Activated CD4-positive, alpha-beta memory T cell treated with anti-CD3 and anti-CD28 coated beads for 36 hours (primary cell): ENCODE results near the gene NPAS2. TPM values are rescaled to one million over a fixed set of nuclear protein-coding genes. Genes with fewer than 3 reads are reported as not detected.

ENCODE experiments used
- CTCF ChIA-PET: fragments of 350-600 bp; sonication (Branson Sonifier 250); formaldehyde crosslinking; loops from one replicate; lab custom pipeline; 2021; ENCODE audit warnings: antibody characterized with exemption, inconsistent platforms; lab: Charles Lee
- POLR2A ChIA-PET: fragments of 350-600 bp; sonication (Branson Sonifier 250); formaldehyde crosslinking; loops from one replicate; lab custom pipeline; 2021; ENCODE audit warnings: antibody characterized with exemption; lab: Charles Lee
- DNase-seq: peaks from one replicate; pipeline ENCODE4 v3.0.0-alpha.2; 2020
- H3K27ac Mint-ChIP-seq: one replicate; pipeline ENCODE4 v1.8.0; 2021; ENCODE audit warnings: mixed read lengths
- H3K27me3 Mint-ChIP-seq: one replicate; pipeline ENCODE4 v1.8.0; 2021; ENCODE audit warnings: mixed read lengths
- H3K36me3 Mint-ChIP-seq: one replicate; pipeline ENCODE4 v1.8.0; 2021; ENCODE audit warnings: mixed read lengths
- H3K4me1 Mint-ChIP-seq: one replicate; pipeline ENCODE4 v1.8.0; 2021; ENCODE audit warnings: low read depth, mixed read lengths
- H3K4me3 Mint-ChIP-seq: one replicate; pipeline ENCODE4 v1.8.0; 2021; ENCODE audit warnings: mild to moderate bottlenecking, mixed read lengths
- H3K9me3 Mint-ChIP-seq: one replicate; pipeline ENCODE4 v1.8.0; 2021; ENCODE audit warnings: mixed read lengths
- intact Hi-C: fragments of 100-400 bp; cut with micrococcal nuclease; formaldehyde crosslinking; loops from one replicate; pipeline ENCODE4 v1.15.1; 2023
- total RNA-seq, 2 experiments: library from RNA; stranded (reverse); gene quantifications; one replicate each; pipeline ENCODE4 v1.2.3, GENCODE V29; 2021

The NPAS2 gene
- total RNA-seq, 2 experiments from 2014 or later, result 1.4 to 2.3 TPM

GRCh38 chr2:100801402-100801801 lies 18.5 kb upstream of the NPAS2 start:
- Mint-ChIP-seq H3K27ac (no peak overlapping the region), H3K36me3 (no peaks in the 10 kb centered on the region), H3K27me3 (peaks cover under 1% of the 10 kb centered on the region), H3K4me3 (no peak overlapping the region), H3K9me3 (no peaks in the 10 kb centered on the region), H3K4me1 (no peaks in the 10 kb centered on the region)
- POLR2A ChIA-PET, result no interaction called here
- CTCF ChIA-PET, result no interaction called here
- intact Hi-C loops, result no loop called here
- DNase-seq, result no peak

- DNase-seq, result no peak
- H3K9me3 Mint-ChIP-seq, result no peaks in the 10 kb centered on the region
- H3K36me3 Mint-ChIP-seq, result no peaks in the 10 kb centered on the region
- peaks cover 2% of the 10 kb centered on the region for H3K27me3 Mint-ChIP-seq
- no peaks in the 10 kb centered on the region for H3K4me1 Mint-ChIP-seq
- no peak overlapping the region for H3K4me3 Mint-ChIP-seq
- intact Hi-C loops, result no loop called here
- POLR2A ChIA-PET, result no interaction called here
- no peak overlapping the region for H3K27ac Mint-ChIP-seq
- CTCF ChIA-PET, result no interaction called here
Observed at GRCh38 chr2:100802066-100802465, 17.9 kb upstream of the NPAS2 start.

GRCh38 chr2:100803334-100803733 lies 16.6 kb upstream of the NPAS2 start:
- intact Hi-C loops, result no loop called here
- CTCF ChIA-PET, result no interaction called here
- no peaks in the 10 kb centered on the region for H3K4me1 Mint-ChIP-seq
- no peak overlapping the region for H3K27ac Mint-ChIP-seq
- H3K27me3 Mint-ChIP-seq, result peaks cover 5% of the 10 kb centered on the region
- POLR2A ChIA-PET, result no interaction called here
- H3K36me3 Mint-ChIP-seq, result no peaks in the 10 kb centered on the region
- no peaks in the 10 kb centered on the region for H3K9me3 Mint-ChIP-seq
- H3K4me3 Mint-ChIP-seq, result no peak overlapping the region
- no peak for DNase-seq

- Mint-ChIP-seq H3K27ac (no peak overlapping the region), H3K4me3 (no peak overlapping the region), H3K27me3 (peaks cover 7% of the 10 kb centered on the region), H3K4me1 (no peaks in the 10 kb centered on the region), H3K9me3 (no peaks in the 10 kb centered on the region), H3K36me3 (no peaks in the 10 kb centered on the region)
- CTCF ChIA-PET, result no interaction called here
- POLR2A ChIA-PET, result no interaction called here
- DNase-seq, result no peak
- intact Hi-C loops, result no loop called here
Observed at GRCh38 chr2:100806550-100806949, 13.4 kb upstream of the NPAS2 start.

- intact Hi-C loops, result no loop called here
- Mint-ChIP-seq H3K27me3 (peaks cover 12% of the 10 kb centered on the region), H3K9me3 (no peaks in the 10 kb centered on the region), H3K4me1 (peaks cover 3% of the 10 kb centered on the region), H3K4me3 (no peak overlapping the region), H3K36me3 (no peaks in the 10 kb centered on the region), H3K27ac (no peak overlapping the region)
- DNase-seq, result no peak
- ChIA-PET CTCF (no interaction called here), POLR2A (no interaction called here)
Observed at GRCh38 chr2:100807707-100808106, 12.2 kb upstream of the NPAS2 start.

- POLR2A ChIA-PET, result no interaction called here
Observed at GRCh38 chr2:100808582-100808981, 11.4 kb upstream of the NPAS2 start.

GRCh38 chr2:100809506-100809905 lies 10.4 kb upstream of the NPAS2 start:
- intact Hi-C loops, result no loop called here
- DNase-seq, result no peak
- no peaks in the 10 kb centered on the region for H3K9me3 Mint-ChIP-seq
- ChIA-PET CTCF (no interaction called here), POLR2A (no interaction called here)
- peaks cover 16% of the 10 kb centered on the region for H3K4me1 Mint-ChIP-seq
- H3K4me3 Mint-ChIP-seq, result no peak overlapping the region
- no peak overlapping the region for H3K27ac Mint-ChIP-seq
- H3K27me3 Mint-ChIP-seq, result peaks cover 12% of the 10 kb centered on the region
- no peaks in the 10 kb centered on the region for H3K36me3 Mint-ChIP-seq

More at GRCh38 chr2:100808582-100808981, 11.4 kb upstream of the NPAS2 start:
- Mint-ChIP-seq H3K4me1 (peaks cover 6% of the 10 kb centered on the region), H3K9me3 (no peaks in the 10 kb centered on the region), H3K4me3 (no peak overlapping the region), H3K27me3 (peaks cover 12% of the 10 kb centered on the region), H3K36me3 (no peaks in the 10 kb centered on the region), H3K27ac (no peak overlapping the region)
- intact Hi-C loops, result no loop called here
- CTCF ChIA-PET, result no interaction called here
- DNase-seq, result no peak

GRCh38 chr2:100810603-100811145 lies 9.3 kb upstream of the NPAS2 start:
- POLR2A ChIA-PET, result no interaction called here

GRCh38 chr2:100812116-100812515 lies 7.8 kb upstream of the NPAS2 start:
- intact Hi-C loops, result loop anchor here (10.0 kb wide), 3 partner anchors 57 to 227 kb away; no protein-coding TSS in a partner anchor
- peaks cover 18% of the 10 kb centered on the region for H3K4me1 Mint-ChIP-seq

More at GRCh38 chr2:100810603-100811145, 9.3 kb upstream of the NPAS2 start:
- no peaks in the 10 kb centered on the region for H3K36me3 Mint-ChIP-seq
- CTCF ChIA-PET, result no interaction called here
- DNase-seq, result no peak
- no peak overlapping the region for H3K4me3 Mint-ChIP-seq
- H3K27me3 Mint-ChIP-seq, result peaks cover 12% of the 10 kb centered on the region
- no peak overlapping the region for H3K27ac Mint-ChIP-seq
- H3K4me1 Mint-ChIP-seq, result peaks cover 18% of the 10 kb centered on the region
- no peaks in the 10 kb centered on the region for H3K9me3 Mint-ChIP-seq
- intact Hi-C loops, result loop anchor here (10.0 kb wide), 3 partner anchors 56 to 226 kb away; no protein-coding TSS in a partner anchor

GRCh38 chr2:100812573-100812972 lies 7.4 kb upstream of the NPAS2 start:
- peaks cover 18% of the 10 kb centered on the region for H3K4me1 Mint-ChIP-seq
- no peak for DNase-seq
- no peak overlapping the region for H3K27ac Mint-ChIP-seq
- ChIA-PET POLR2A (no interaction called here), CTCF (no interaction called here)
- intact Hi-C loops, result loop anchor here (10.0 kb wide), 3 partner anchors 58 to 228 kb away; no protein-coding TSS in a partner anchor
- no peaks in the 10 kb centered on the region for H3K36me3 Mint-ChIP-seq
- no peak overlapping the region for H3K4me3 Mint-ChIP-seq
- H3K9me3 Mint-ChIP-seq, result no peaks in the 10 kb centered on the region
- H3K27me3 Mint-ChIP-seq, result peaks cover 11% of the 10 kb centered on the region

More at GRCh38 chr2:100812116-100812515, 7.8 kb upstream of the NPAS2 start:
- POLR2A ChIA-PET, result no interaction called here
- Mint-ChIP-seq H3K9me3 (no peaks in the 10 kb centered on the region), H3K4me3 (no peak overlapping the region), H3K36me3 (no peaks in the 10 kb centered on the region), H3K27me3 (peaks cover 12% of the 10 kb centered on the region), H3K27ac (no peak overlapping the region)
- CTCF ChIA-PET, result no interaction called here
- no peak for DNase-seq

- peaks cover 18% of the 10 kb centered on the region for H3K27me3 Mint-ChIP-seq
- ChIA-PET POLR2A (interaction anchor here (1.0 kb wide), 1 partner anchor 61 kb away, joined by 5 read pairs; no protein-coding TSS in a partner anchor), CTCF (interaction anchor here (1.0 kb wide), 1 partner anchor 204 kb away, joined by 3 read pairs; no protein-coding TSS in a partner anchor)
- intact Hi-C loops, result loop anchor here (10.0 kb wide), 3 partner anchors 59 to 229 kb away; no protein-coding TSS in a partner anchor
- no peaks in the 10 kb centered on the region for H3K9me3 Mint-ChIP-seq
- H3K27ac Mint-ChIP-seq, result no peak overlapping the region
- no peaks in the 10 kb centered on the region for H3K36me3 Mint-ChIP-seq
- no peak for DNase-seq
- H3K4me1 Mint-ChIP-seq, result peaks cover 18% of the 10 kb centered on the region
- H3K4me3 Mint-ChIP-seq, result no peak overlapping the region
Observed at GRCh38 chr2:100813527-100813926, 6.4 kb upstream of the NPAS2 start.

GRCh38 chr2:100814043-100814442 lies 5.9 kb upstream of the NPAS2 start:
- H3K27me3 Mint-ChIP-seq, result peaks cover 17% of the 10 kb centered on the region
- peaks cover 18% of the 10 kb centered on the region for H3K4me1 Mint-ChIP-seq
- H3K27ac Mint-ChIP-seq, result no peak overlapping the region
- H3K4me3 Mint-ChIP-seq, result no peak overlapping the region
- no peaks in the 10 kb centered on the region for H3K36me3 Mint-ChIP-seq
- no peaks in the 10 kb centered on the region for H3K9me3 Mint-ChIP-seq
- ChIA-PET POLR2A (interaction anchor here (1.0 kb wide), 1 partner anchor 61 kb away, joined by 5 read pairs; no protein-coding TSS in a partner anchor), CTCF (interaction anchor here (1.0 kb wide), 1 partner anchor 205 kb away, joined by 3 read pairs; no protein-coding TSS in a partner anchor)
- DNase-seq, result no peak
- intact Hi-C loops, result loop anchor here (10.0 kb wide), 3 partner anchors 59 to 229 kb away; no protein-coding TSS in a partner anchor
